SK-N-SH treated with all-trans-retinoic acid at 6 μM for 48 hours (cell line): ENCODE data around the gene DDN.

ENCODE experiments used
- ISL1 ChIP-seq: fragments of 250-450 bp; sonication (Bioruptor Pico); IDR thresholded peaks from 2 replicates; pipeline ENCODE4 v2.1.2; 2022; ENCODE audit warnings: mild to moderate bottlenecking, moderate library complexity
- PPARA ChIP-seq: fragments of 250-450 bp; sonication (Bioruptor Pico); IDR thresholded peaks from 2 replicates; pipeline ENCODE4 v1.5.0; 2020; ENCODE audit warnings: mild to moderate bottlenecking, borderline replicate concordance
- TF ChIP-seq, protein P1 (sequence below): fragments of 250-450 bp; sonication (Bioruptor Pico); IDR thresholded peaks from 2 replicates; pipeline ENCODE4 v1.5.1; 2020; ENCODE audit warnings: low read depth, mild to moderate bottlenecking, moderate library complexity

GRCh38 chr12:49000346-49000745 is 1.2 kb upstream of the DDN start:
- TF ChIP-seq ISL1 (CRISPR knock-in tag) (no peak), PPARA (CRISPR knock-in tag) (no peak)
- TF ChIP-seq, protein P1, sequence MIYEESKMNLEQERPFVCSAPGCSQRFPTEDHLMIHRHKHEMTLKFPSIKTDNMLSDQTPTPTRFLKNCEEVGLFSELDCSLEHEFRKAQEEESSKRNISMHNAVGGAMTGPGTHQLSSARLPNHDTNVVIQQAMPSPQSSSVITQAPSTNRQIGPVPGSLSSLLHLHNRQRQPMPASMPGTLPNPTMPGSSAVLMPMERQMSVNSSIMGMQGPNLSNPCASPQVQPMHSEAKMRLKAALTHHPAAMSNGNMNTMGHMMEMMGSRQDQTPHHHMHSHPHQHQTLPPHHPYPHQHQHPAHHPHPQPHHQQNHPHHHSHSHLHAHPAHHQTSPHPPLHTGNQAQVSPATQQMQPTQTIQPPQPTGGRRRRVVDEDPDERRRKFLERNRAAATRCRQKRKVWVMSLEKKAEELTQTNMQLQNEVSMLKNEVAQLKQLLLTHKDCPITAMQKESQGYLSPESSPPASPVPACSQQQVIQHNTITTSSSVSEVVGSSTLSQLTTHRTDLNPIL, result no peak
